HepG2 (cell line): ENCODE measurements around the gene ZBTB46. TPM values are rescaled to one million over a fixed set of nuclear protein-coding genes. Genes with fewer than 3 reads are reported as not detected.

Experiments used
- ATF2 ChIP-seq: sonication (generic); formaldehyde crosslinking; IDR thresholded peaks from 2 replicates; pipeline ENCODE4 v1.4.0; 2020; ENCODE audit warnings: missing genetic modification reagents
- ATF7-NPFF ChIP-seq: sonication (generic); formaldehyde crosslinking; IDR thresholded peaks from 2 replicates; pipeline ENCODE4 v1.8.1; 2023; ENCODE audit warnings: mild to moderate bottlenecking, low read depth, missing genetic modification reagents, moderate library complexity
- BHLHE40 ChIP-seq: IDR thresholded peaks from 2 replicates; pipeline ENCODE4 v1.6.1; 2011; ENCODE audit warnings: low read length, improper control_type of control experiment
- BRCA1 ChIP-seq: sonication (generic); formaldehyde crosslinking; IDR thresholded peaks from 2 replicates; pipeline ENCODE4 v1.4.0; 2020; ENCODE audit warnings: missing genetic modification reagents
- HNRNPLL ChIP-seq: fragments of 200-400 bp; formaldehyde crosslinking; IDR thresholded peaks from 2 replicates; pipeline ENCODE4 v1.6.1; 2017; ENCODE audit warnings: mild to moderate bottlenecking, low read depth, low read length; ENCODE audit not compliant: poor library complexity, severe bottlenecking
- MED8 ChIP-seq: sonication (generic); formaldehyde crosslinking; IDR thresholded peaks from 2 replicates; pipeline ENCODE4 v1.8.1; 2023; ENCODE audit warnings: mild to moderate bottlenecking, missing genetic modification reagents; ENCODE audit not compliant: insufficient replicate concordance
- MYC ChIP-seq: sonication (generic); formaldehyde crosslinking; IDR thresholded peaks from 2 replicates; pipeline ENCODE4 v1.9.0; 2021; ENCODE audit warnings: missing genetic modification reagents, borderline replicate concordance
- PHB2 ChIP-seq: fragments of 450-650 bp; IDR thresholded peaks from 2 replicates; pipeline ENCODE4 v1.6.1; 2018; ENCODE audit not compliant: partially characterized antibody
- SSRP1 ChIP-seq: IDR thresholded peaks from 2 replicates; pipeline ENCODE4 v1.6.1; 2016; ENCODE audit warnings: control low read depth
- TAF15 ChIP-seq: fragments of 200-400 bp; formaldehyde crosslinking; IDR thresholded peaks from one replicate; pipeline ENCODE4 v1.6.1; 2018; ENCODE audit warnings: mild to moderate bottlenecking, low read depth, low read length; ENCODE audit not compliant: poor library complexity, severe bottlenecking
- TBX2 ChIP-seq: sonication (generic); formaldehyde crosslinking; IDR thresholded peaks from 2 replicates; pipeline ENCODE4 v1.5.0; 2020; ENCODE audit warnings: missing genetic modification reagents, mild to moderate bottlenecking, borderline replicate concordance
- ZBTB1 ChIP-seq: sonication (generic); formaldehyde crosslinking; IDR thresholded peaks from 2 replicates; pipeline ENCODE4 v1.4.0; 2020; ENCODE audit warnings: missing genetic modification reagents, borderline replicate concordance
- ZBTB46 ChIP-seq: sonication (generic); formaldehyde crosslinking; IDR thresholded peaks from 2 replicates; pipeline ENCODE4 v1.4.0; 2020; ENCODE audit warnings: mild to moderate bottlenecking, missing genetic modification reagents, borderline replicate concordance
- ZKSCAN8 ChIP-seq: IDR thresholded peaks from 2 replicates; pipeline ENCODE4 v1.6.1; 2016; ENCODE audit warnings: borderline replicate concordance, missing genetic modification reagents, missing compliant biosample characterization
- ZNF274 ChIP-seq: sonication (generic); formaldehyde crosslinking; IDR thresholded peaks from 2 replicates; pipeline ENCODE4 v1.5.1; 2020; ENCODE audit warnings: mild to moderate bottlenecking, missing genetic modification reagents
- ZNF326 ChIP-seq: sonication (generic); formaldehyde crosslinking; IDR thresholded peaks from 2 replicates; pipeline ENCODE4 v1.4.0; 2020; ENCODE audit warnings: missing genetic modification reagents, borderline replicate concordance
- ZNF564 ChIP-seq: sonication (generic); formaldehyde crosslinking; IDR thresholded peaks from 2 replicates; pipeline ENCODE4 v1.8.1; 2023; ENCODE audit warnings: mild to moderate bottlenecking, missing genetic modification reagents
- ZNF747 ChIP-seq: sonication (generic); formaldehyde crosslinking; IDR thresholded peaks from 2 replicates; pipeline ENCODE4 v1.8.1; 2023; ENCODE audit warnings: missing genetic modification reagents, mild to moderate bottlenecking, borderline replicate concordance
- ZNF781 ChIP-seq: sonication (generic); formaldehyde crosslinking; IDR thresholded peaks from 2 replicates; pipeline ENCODE4 v1.5.1; 2020; ENCODE audit warnings: borderline replicate concordance, mild to moderate bottlenecking, missing genetic modification reagents; ENCODE audit errors: not compliant biosample characterization
- ZNF883 ChIP-seq: sonication (generic); formaldehyde crosslinking; IDR thresholded peaks from 2 replicates; pipeline ENCODE4 v1.5.1; 2020; ENCODE audit warnings: mild to moderate bottlenecking, missing genetic modification reagents; ENCODE audit errors: not compliant biosample characterization
- polyA plus RNA-seq, 8 experiments: library from polyadenylated mRNA; depleted of rRNA in 3 of 8; stranded (reverse) in 7 of 8; unstranded in 1 of 8; fragments of >200 nt; fragmentation: Illumina TruSeq in 4 of 8; extraction: Trizol in 4 of 8; gene quantifications; 2 replicates each; pipeline versions ENCODE4 v1.2.1 to v1.2.3, GENCODE V29; 2011 to 2016; ENCODE audit warnings: low read depth in 4 of 8, missing spikeins in 1 of 8, mixed read lengths in 1 of 8; ENCODE audit not compliant: insufficient read depth in 1 of 8
- total RNA-seq, 5 experiments: library from RNA; depleted of rRNA; stranded (reverse); fragments of >200 nt; fragmentation: Illumina TruSeq; extraction: Trizol; gene quantifications; 2 replicates each; pipeline ENCODE4 v1.2.3, GENCODE V29; 2016; ENCODE audit warnings: low read depth in 1 of 5
- TF ChIP-seq, protein P1 (sequence below): sonication (generic); formaldehyde crosslinking; IDR thresholded peaks from 2 replicates; pipeline ENCODE4 v1.4.0; 2020; ENCODE audit warnings: missing genetic modification reagents

ZBTB46 gene
- total and polyA plus RNA-seq, 2 of the 13 experiments (the other 11 are each of a cell fraction or from before 2014, with no cell fraction given): 1.6 to 13.5 TPM

GRCh38 chr20:63741676-63742380, 89.2 kb downstream of the ZBTB46 start (continued):
- TF ChIP-seq ZNF564 (CRISPR knock-in tag) (no peak), ZNF883 (CRISPR knock-in tag) (no peak), ZBTB46 (no peak), ZNF781 (no peak), ZNF747 (CRISPR knock-in tag) (0 out of 2 replicates have a peak, but pooled peaks have one; percentile 42), ZNF326 (CRISPR knock-in tag) (no peak), BRCA1 (no peak), ZKSCAN8 (CRISPR knock-in tag) (no peak), ATF7-NPFF (CRISPR knock-in tag) (no peak), BHLHE40 (no peak), MED8 (CRISPR knock-in tag) (no peak), TBX2 (CRISPR knock-in tag) (peak; percentile 22; the same call in 1 of the 2 replicates), HNRNPLL (peak; percentile 3), MYC (no peak), TAF15 (peak; percentile 39), ZNF274 (CRISPR knock-in tag) (no peak), SSRP1 (CRISPR knock-in tag) (no peak), ATF2 (CRISPR knock-in tag) (no peak), ZBTB1 (CRISPR knock-in tag) (no peak), PHB2 (no peak)
- TF ChIP-seq, protein P1, sequence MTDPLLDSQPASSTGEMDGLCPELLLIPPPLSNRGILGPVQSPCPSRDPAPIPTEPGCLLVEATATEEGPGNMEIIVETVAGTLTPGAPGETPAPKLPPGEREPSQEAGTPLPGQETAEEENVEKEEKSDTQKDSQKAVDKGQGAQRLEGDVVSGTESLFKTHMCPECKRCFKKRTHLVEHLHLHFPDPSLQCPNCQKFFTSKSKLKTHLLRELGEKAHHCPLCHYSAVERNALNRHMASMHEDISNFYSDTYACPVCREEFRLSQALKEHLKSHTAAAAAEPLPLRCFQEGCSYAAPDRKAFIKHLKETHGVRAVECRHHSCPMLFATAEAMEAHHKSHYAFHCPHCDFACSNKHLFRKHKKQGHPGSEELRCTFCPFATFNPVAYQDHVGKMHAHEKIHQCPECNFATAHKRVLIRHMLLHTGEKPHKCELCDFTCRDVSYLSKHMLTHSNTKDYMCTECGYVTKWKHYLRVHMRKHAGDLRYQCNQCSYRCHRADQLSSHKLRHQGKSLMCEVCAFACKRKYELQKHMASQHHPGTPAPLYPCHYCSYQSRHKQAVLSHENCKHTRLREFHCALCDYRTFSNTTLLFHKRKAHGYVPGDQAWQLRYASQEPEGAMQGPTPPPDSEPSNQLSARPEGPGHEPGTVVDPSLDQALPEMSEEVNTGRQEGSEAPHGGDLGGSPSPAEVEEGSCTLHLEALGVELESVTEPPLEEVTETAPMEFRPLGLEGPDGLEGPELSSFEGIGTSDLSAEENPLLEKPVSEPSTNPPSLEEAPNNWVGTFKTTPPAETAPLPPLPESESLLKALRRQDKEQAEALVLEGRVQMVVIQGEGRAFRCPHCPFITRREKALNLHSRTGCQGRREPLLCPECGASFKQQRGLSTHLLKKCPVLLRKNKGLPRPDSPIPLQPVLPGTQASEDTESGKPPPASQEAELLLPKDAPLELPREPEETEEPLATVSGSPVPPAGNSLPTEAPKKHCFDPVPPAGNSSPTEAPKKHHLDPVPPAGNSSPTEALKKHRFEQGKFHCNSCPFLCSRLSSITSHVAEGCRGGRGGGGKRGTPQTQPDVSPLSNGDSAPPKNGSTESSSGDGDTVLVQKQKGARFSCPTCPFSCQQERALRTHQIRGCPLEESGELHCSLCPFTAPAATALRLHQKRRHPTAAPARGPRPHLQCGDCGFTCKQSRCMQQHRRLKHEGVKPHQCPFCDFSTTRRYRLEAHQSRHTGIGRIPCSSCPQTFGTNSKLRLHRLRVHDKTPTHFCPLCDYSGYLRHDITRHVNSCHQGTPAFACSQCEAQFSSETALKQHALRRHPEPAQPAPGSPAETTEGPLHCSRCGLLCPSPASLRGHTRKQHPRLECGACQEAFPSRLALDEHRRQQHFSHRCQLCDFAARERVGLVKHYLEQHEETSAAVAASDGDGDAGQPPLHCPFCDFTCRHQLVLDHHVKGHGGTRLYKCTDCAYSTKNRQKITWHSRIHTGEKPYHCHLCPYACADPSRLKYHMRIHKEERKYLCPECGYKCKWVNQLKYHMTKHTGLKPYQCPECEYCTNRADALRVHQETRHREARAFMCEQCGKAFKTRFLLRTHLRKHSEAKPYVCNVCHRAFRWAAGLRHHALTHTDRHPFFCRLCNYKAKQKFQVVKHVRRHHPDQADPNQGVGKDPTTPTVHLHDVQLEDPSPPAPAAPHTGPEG: no peak
